Measurements from ENCODE around the gene TTC3. TPM values are rescaled to one million over a fixed set of nuclear protein-coding genes. Genes with fewer than 3 reads are reported as not detected.

TTC3 gene
- total and polyA plus RNA-seq, 7 donors, result 6.5 to 50.3 (median 25.7) TPM

DNA sequence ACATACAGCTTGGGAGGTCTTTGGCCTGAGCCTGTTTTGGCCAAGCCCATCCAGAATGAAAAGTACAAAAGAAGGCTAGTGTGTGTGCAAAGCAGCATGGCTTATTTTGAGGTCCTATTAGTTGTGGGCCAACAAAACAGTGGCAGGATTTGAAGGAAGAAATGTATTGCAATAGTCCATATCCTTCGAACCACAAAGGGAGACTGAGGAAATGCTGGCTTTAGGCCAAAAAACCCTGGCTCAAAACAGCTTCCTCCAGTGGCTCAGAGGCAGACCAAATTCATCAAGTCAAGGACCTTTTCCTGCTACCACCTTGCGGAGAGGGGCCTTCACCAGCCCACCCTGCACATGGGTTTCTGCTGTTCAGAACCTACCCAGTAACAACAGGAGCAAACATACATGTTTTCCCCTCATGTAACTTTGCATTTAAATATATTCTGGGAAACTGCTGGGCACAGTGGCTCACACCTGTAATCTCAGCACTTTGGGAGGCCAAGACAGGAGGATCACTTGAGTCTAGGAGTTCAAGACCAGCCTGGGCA, 150.8 kb downstream of the TTC3 start:
- H3K4me1 ChIP-seq, result peaks cover 8% of the 10 kb centered on the region
- TF ChIP-seq, protein P1, sequence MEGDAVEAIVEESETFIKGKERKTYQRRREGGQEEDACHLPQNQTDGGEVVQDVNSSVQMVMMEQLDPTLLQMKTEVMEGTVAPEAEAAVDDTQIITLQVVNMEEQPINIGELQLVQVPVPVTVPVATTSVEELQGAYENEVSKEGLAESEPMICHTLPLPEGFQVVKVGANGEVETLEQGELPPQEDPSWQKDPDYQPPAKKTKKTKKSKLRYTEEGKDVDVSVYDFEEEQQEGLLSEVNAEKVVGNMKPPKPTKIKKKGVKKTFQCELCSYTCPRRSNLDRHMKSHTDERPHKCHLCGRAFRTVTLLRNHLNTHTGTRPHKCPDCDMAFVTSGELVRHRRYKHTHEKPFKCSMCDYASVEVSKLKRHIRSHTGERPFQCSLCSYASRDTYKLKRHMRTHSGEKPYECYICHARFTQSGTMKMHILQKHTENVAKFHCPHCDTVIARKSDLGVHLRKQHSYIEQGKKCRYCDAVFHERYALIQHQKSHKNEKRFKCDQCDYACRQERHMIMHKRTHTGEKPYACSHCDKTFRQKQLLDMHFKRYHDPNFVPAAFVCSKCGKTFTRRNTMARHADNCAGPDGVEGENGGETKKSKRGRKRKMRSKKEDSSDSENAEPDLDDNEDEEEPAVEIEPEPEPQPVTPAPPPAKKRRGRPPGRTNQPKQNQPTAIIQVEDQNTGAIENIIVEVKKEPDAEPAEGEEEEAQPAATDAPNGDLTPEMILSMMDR (IDR thresholded peaks at IDR 0.05), result no peak
- peaks cover 3 to 60% of the 10 kb centered on the region in 2 donors for H3K36me3 ChIP-seq (ENCODE audit: insufficient read depth in 1 of 2, low read depth in 1 of 2)
- no peaks in the 10 kb centered on the region for H3K27me3 ChIP-seq (ENCODE audit: insufficient read depth in 3 of 3, low read length in 2 of 3)
- H3K9me3 ChIP-seq, result no peaks in the 10 kb centered on the region
- WGBS, 3 donors, result 87 to 92% (median 90%) methylated on average over 2 of the region's 2 CpGs
- DNase-seq (no peak), ATAC-seq (no peak)
- intact Hi-C loops (cut with DNase I), result loop anchor here (5.0 kb wide), 3 partner anchors 33 to 143 kb away; partner anchors contain the start of genes DYRK1A (in 1 of the 2) and VPS26C (in 1 of the 2)
- no peak overlapping the region for H3K27ac ChIP-seq
- no peak overlapping the region for H3K4me3 ChIP-seq

DNA sequence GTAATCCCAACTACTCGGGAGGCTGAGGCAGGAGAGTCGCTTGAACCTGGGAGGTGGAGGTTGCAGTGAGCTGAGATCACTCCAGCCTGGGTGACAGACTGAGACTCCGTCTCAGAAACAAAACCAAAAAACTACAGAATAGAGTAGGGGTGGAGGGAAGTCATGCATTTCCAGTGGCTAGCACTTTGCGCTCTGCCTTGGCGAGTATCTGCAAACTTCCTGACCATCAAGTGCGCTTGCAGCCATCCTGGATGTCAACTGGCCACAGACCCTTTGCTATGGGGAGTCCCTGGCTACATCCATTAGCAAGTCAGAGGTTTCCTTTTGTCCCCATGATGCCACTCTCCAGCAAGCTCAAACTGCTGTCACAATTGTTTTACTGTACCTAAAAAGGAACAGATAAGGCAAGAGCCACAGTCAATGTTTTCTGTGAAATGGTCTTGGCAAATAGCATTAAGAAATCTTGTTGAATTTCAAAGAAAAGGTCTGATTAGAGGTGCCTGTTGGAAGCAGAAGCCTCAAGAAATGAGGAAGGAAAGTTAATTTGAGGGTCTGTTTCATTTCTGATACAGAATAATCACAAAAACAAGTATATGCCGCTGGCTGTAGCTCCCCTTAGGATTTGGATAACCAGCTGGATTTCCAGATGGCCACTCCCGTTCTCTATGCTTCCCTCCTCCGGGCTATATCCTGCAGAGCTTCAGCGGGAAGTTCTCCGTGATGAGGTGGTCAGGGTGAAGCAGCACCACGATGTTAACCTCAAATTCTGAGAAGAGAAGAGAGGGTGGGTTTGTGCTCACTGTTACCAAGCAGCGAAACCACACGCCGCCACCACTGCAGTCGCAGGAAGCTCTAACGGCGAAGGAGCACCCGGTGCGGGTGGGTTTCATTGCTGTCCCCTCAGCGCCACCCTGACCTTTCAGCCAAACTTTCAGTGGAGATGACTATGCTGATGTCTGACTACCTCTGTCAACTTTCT, 152.1 kb downstream of the TTC3 start:
- Histone ChIP-seq H3K36me3 (ENCODE audit: insufficient read depth in 1 of 2, low read depth in 1 of 2) (peaks cover 3 to 72% of the 10 kb centered on the region in 2 donors), H3K9me3 (no peaks in the 10 kb centered on the region), H3K4me1 (peaks cover 3% of the 10 kb centered on the region), H3K27ac (no peak overlapping the region), H3K4me3 (no peak overlapping the region), H3K27me3 (ENCODE audit: insufficient read depth in 3 of 3, low read length in 2 of 3) (no peaks in the 10 kb centered on the region)
- DNase-seq (no peak), ATAC-seq (no peak)
- 91 to 93% (median 92%) methylated on average over 21 of the region's 21 CpGs for WGBS, 3 donors
- intact Hi-C loops (cut with DNase I), result loop anchor here (5.0 kb wide), 3 partner anchors 32 to 142 kb away; partner anchors contain the start of genes DYRK1A (in 1 of the 2) and VPS26C (in 1 of the 2)
- TF ChIP-seq, protein P1 (IDR thresholded peaks at IDR 0.05), result no peak

DNA sequence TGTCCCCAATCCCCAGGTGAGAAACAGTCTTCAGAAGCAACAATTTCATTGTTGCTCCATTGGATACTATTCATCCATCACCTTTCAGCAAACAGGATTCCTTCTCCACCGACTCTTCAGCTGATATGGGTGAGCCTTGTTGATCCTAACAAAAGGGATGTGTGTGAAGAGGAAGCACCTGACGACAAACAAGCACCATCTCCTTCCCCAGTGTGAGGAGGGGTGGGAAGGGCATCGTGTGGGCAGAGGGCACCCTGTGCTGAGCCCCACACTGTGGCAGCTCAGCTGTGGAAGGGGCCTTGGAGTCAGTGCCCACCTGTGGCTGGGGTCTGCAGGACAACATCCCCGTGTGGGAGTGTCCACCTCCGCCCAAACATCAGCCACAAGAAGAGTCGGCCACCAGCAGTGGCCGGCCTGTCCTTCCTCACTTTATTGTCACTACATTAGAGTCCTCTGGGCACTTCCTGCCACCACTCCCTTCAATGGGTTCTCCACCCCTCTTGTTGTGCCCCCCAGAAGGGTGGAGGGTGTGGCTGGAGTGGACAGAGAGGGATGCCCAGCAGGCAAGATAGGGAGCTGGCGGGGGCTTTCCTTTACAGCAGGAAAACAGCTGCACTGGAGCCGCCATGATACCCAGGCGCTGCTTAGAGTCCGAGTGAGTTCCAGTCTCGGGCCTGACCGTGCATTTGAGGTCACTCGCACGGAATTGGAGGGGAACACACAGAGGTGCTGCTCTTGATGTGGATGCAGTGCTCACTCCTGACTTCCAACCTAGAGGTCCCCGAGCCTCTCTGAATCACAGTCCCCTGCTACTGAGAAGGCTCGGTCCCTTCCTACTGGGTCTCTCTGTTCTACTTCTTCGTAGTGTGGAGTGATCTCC, 153.2 kb downstream of the TTC3 start:
- TF ChIP-seq, protein P1 (IDR thresholded peaks at IDR 0.05), result no peak
- intact Hi-C loops (cut with DNase I), result no loop called here

DNA sequence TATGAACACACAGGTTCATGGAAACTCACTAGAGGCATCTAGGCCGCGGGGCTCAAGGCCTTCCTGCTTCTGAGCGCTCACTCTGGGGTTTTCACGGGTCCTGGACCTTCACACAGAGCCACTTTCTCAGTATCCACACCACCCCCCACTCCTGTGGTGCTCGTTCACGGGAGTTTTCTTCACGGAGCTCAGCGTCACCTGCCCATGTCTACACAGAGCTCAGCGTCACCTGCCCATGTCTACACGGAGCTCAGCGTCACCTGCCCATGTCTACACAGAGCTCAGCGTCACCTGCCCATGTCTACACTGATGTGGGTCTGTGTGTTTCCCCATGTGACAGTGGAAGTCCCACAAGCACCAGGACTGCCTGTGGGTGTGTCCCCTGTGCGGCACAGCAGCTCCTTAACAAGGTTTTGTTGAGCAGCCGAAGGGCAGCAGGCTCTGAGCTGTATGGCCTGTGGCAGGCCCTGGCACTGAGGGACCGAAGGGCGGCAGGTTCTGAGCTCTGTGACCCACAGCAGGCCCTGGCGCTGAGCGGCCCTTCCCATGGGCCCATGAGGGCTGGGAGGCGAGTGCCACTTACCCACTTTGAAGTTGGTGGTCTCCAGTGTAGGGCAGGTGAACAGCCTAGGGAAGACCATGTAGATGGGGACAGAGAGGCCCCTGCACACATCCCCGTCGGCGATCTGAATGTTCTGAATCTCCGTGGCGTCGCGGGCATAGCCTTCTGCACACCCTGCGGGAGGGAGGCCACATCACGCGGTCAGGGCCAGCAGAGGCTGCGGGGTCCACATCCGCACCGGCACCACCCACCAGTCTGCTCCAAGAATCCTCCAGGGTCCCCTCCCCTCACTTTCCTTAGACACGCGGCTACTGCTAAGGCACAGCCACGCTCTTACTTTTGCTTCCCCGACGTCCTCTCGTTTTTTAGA, 154.3 kb downstream of the TTC3 start:
- Histone ChIP-seq H3K4me3 (no peak overlapping the region), H3K4me1 (no peaks in the 10 kb centered on the region), H3K27me3 (ENCODE audit: insufficient read depth in 3 of 3, low read length in 2 of 3) (no peaks in the 10 kb centered on the region), H3K9me3 (no peaks in the 10 kb centered on the region), H3K27ac (no peak overlapping the region), H3K36me3 (ENCODE audit: insufficient read depth in 1 of 2, low read depth in 1 of 2) (peaks cover 3 to 94% of the 10 kb centered on the region in 2 donors)
- ATAC-seq (peak in 2 of 4 donors; percentile 21 to 29), DNase-seq (no peak)
- TF ChIP-seq, protein P1 (IDR thresholded peaks at IDR 0.05), result no peak
- WGBS, 3 donors, result 92 to 97% (median 94%) methylated on average over 38 of the region's 38 CpGs
- intact Hi-C loops (cut with DNase I), result no loop called here

More for the DNA sequence above, 153.2 kb downstream of the TTC3 start:
- DNase-seq (no peak), ATAC-seq (no peak)
- no peaks in the 10 kb centered on the region for H3K9me3 ChIP-seq
- no peaks in the 10 kb centered on the region for H3K4me1 ChIP-seq
- WGBS, 3 donors, result 93 to 95% (median 94%) methylated on average over 17 to 18 of the region's 18 CpGs
- peaks cover 3 to 84% of the 10 kb centered on the region in 2 donors for H3K36me3 ChIP-seq (ENCODE audit: insufficient read depth in 1 of 2, low read depth in 1 of 2)
- no peaks in the 10 kb centered on the region for H3K27me3 ChIP-seq (ENCODE audit: insufficient read depth in 3 of 3, low read length in 2 of 3)
- no peak overlapping the region for H3K27ac ChIP-seq
- no peak overlapping the region for H3K4me3 ChIP-seq

Data from psoas muscle (tissue), 8 donors.